Measurements from ENCODE around the gene ATG101. TPM values are rescaled to one million over a fixed set of nuclear protein-coding genes. Genes with fewer than 3 reads are reported as not detected.

Gene ATG101
- polyA plus RNA-seq, 1 experiment = 97.3 TPM

DNA sequence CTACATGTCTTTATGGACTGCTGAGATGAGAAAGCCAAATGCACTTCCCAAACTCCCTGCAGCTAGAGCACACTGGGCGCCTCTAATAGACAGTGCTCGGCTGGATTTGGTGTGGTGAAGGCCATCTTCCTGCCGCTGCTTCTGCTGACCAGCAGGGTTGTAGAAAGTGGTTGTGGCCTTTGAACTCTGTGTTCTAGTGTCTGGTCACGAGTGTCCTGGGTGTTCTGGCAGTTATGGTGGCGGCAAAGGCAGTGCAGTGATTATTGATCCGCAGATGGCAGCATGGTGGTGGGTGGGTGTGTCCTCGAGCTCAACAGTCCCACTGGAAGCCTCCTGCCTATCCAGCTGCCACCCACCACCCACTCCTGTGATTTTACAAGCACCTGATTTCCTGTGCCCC, 53.1 kb downstream of the ATG101 start:
- no peaks in the 10 kb centered on the region; the same call in 1 of the 2 replicates for H3K9me3 ChIP-seq (ENCODE audit: control insufficient read depth, insufficient read depth, low read length)
- peaks cover 13% of the 10 kb centered on the region for H3K27me3 ChIP-seq (ENCODE audit: control insufficient read depth, insufficient read depth, low read length)
- H3K4me3 ChIP-seq (ENCODE audit: low read depth, low read length) = no peak overlapping the region
- CTCF ChIA-PET = interaction anchor here (1.1 to 10.9 kb wide), 7 partner anchors 8 to 757 kb away, joined by 6 to 228 read pairs (median 8); no protein-coding TSS in a partner anchor
- H3K27ac ChIP-seq (ENCODE audit: low read depth, low read length) = no peak overlapping the region
- POLR2A ChIA-PET = no interaction called here
- TF ChIP-seq, protein P1, sequence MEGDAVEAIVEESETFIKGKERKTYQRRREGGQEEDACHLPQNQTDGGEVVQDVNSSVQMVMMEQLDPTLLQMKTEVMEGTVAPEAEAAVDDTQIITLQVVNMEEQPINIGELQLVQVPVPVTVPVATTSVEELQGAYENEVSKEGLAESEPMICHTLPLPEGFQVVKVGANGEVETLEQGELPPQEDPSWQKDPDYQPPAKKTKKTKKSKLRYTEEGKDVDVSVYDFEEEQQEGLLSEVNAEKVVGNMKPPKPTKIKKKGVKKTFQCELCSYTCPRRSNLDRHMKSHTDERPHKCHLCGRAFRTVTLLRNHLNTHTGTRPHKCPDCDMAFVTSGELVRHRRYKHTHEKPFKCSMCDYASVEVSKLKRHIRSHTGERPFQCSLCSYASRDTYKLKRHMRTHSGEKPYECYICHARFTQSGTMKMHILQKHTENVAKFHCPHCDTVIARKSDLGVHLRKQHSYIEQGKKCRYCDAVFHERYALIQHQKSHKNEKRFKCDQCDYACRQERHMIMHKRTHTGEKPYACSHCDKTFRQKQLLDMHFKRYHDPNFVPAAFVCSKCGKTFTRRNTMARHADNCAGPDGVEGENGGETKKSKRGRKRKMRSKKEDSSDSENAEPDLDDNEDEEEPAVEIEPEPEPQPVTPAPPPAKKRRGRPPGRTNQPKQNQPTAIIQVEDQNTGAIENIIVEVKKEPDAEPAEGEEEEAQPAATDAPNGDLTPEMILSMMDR (IDR thresholded peaks at IDR 0.05; ENCODE audit: low read depth, low read length) = no peak
- DNase-seq (ENCODE audit: low read depth, low spot score) = no peak

GRCh38 chr12:52123487-52124186, 53.9 kb downstream of the ATG101 start:
- H3K4me3 ChIP-seq (ENCODE audit: low read depth, low read length) = no peak overlapping the region
- TF ChIP-seq, protein P1 (IDR thresholded peaks at IDR 0.05; ENCODE audit: low read depth, low read length) = no peak
- H3K27ac ChIP-seq (ENCODE audit: low read depth, low read length) = no peak overlapping the region
- DNase-seq (ENCODE audit: low read depth, low spot score) = no peak
- H3K9me3 ChIP-seq (ENCODE audit: control insufficient read depth, insufficient read depth, low read length) = no peaks in the 10 kb centered on the region; the same call in 1 of the 2 replicates
- ChIA-PET CTCF (interaction anchor here (0.7 to 10.9 kb wide), 8 partner anchors 25 to 756 kb away, joined by 3 to 228 read pairs (median 5); partner anchors contain the start of gene ATG101), POLR2A (interaction anchor here (0.6 to 0.7 kb wide), 2 partner anchors 24 to 65 kb away, joined by 3 to 8 read pairs; no protein-coding TSS in a partner anchor)
- H3K27me3 ChIP-seq (ENCODE audit: control insufficient read depth, insufficient read depth, low read length) = peaks cover 13% of the 10 kb centered on the region

GRCh38 chr12:52125476-52125900, 55.7 kb downstream of the ATG101 start:
- TF ChIP-seq, protein P1 (IDR thresholded peaks at IDR 0.05; ENCODE audit: low read depth, low read length) = no peak
- H3K27me3 ChIP-seq (ENCODE audit: control insufficient read depth, insufficient read depth, low read length) = peaks cover 9% of the 10 kb centered on the region
- H3K9me3 ChIP-seq (ENCODE audit: control insufficient read depth, insufficient read depth, low read length) = no peaks in the 10 kb centered on the region
- CTCF ChIA-PET = interaction anchor here (1.1 to 10.9 kb wide), 2 partner anchors 100 to 153 kb away, joined by 3 to 228 read pairs; no protein-coding TSS in a partner anchor
- no peak overlapping the region for H3K27ac ChIP-seq (ENCODE audit: low read depth, low read length)
- no peak for DNase-seq (ENCODE audit: low read depth, low spot score)
- H3K4me3 ChIP-seq (ENCODE audit: low read depth, low read length) = no peak overlapping the region
- POLR2A ChIA-PET = no interaction called here

DNA sequence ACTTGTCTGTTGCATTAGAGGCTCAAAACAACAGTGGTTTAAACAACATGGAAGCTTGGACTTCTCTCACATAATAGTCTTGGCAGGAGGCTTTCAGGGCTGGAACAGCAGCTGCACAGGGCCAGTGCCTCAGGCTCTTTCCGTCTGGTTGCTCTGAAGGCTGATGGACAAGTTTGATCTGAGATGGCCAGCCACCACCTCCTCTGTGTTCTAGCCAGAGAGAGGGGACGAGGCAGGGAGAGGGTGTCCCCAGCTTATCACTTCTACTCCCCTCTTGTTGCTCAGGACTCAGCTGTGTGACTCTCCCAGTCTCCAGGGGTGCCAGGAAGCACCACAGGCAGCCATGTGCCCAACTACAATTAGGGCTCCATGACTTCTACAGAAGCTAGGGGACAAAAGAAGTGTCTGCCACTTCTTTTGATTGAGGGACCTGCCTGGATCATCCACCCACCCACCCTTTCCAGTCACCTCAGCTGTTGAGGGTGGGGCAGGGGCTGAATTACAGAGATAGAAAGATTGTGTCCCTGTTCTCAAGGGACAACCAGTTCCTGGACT, 56.3 kb downstream of the ATG101 start:
- Histone ChIP-seq H3K27me3 (ENCODE audit: control insufficient read depth, insufficient read depth, low read length) (peaks cover 9% of the 10 kb centered on the region), H3K9me3 (ENCODE audit: control insufficient read depth, insufficient read depth, low read length) (no peaks in the 10 kb centered on the region), H3K4me3 (ENCODE audit: low read depth, low read length) (no peak overlapping the region), H3K27ac (ENCODE audit: low read depth, low read length) (no peak overlapping the region)
- POLR2A ChIA-PET = no interaction called here
- TF ChIP-seq, protein P1 (IDR thresholded peaks at IDR 0.05; ENCODE audit: low read depth, low read length) = no peak
- CTCF ChIA-PET = interaction anchor here (1.1 to 10.9 kb wide), 2 partner anchors 100 to 152 kb away, joined by 3 to 228 read pairs; no protein-coding TSS in a partner anchor
- no peak for DNase-seq (ENCODE audit: low read depth, low spot score)

Other genes with a start within 250 kb of the ATG101 start
- gene FIGNL2, start 221.3 kb upstream of the ATG101 start, polyA plus RNA-seq (2011; rRNA removed) = 0.22 and 0.26 TPM in 2 replicates
- gene ANKRD33, start 181.9 kb upstream of the ATG101 start, polyA plus RNA-seq (2011; rRNA removed) = not detected in 2 replicates
- 11.1 and 13.4 TPM in 2 replicates for gene ACVRL1, start 162.5 kb upstream of the ATG101 start, polyA plus RNA-seq (2011; rRNA removed)
- gene ACVR1B, start 118.3 kb upstream of the ATG101 start, polyA plus RNA-seq (2011; rRNA removed) = 16.4 and 16.6 TPM in 2 replicates
- 7.2 and 7.4 TPM in 2 replicates for gene TAMALIN, start 63.0 kb upstream of the ATG101 start, polyA plus RNA-seq (2011; rRNA removed)
- 4.4 and 6.9 TPM in 2 replicates for gene NR4A1, start 18.5 kb upstream of the ATG101 start, polyA plus RNA-seq (2011; rRNA removed)
- not detected in 2 replicates for gene SMIM41, start 9.7 kb downstream of the ATG101 start, polyA plus RNA-seq (2011; rRNA removed)
- 2.1 and 2.3 TPM in 2 replicates for gene KRT80, start 122.0 kb downstream of the ATG101 start, polyA plus RNA-seq (2011; rRNA removed)
- 1.0 and 4.6 TPM in 2 replicates for gene KRT7, start 163.3 kb downstream of the ATG101 start, polyA plus RNA-seq (2011; rRNA removed)
- 0.04 TPM in 1 of 2 replicates, not detected in the other for gene KRT86, start 204.7 kb downstream of the ATG101 start, polyA plus RNA-seq (2011; rRNA removed)
- 0.24 and 2.3 TPM in 2 replicates for gene KRT81, start 221.6 kb downstream of the ATG101 start, polyA plus RNA-seq (2011; rRNA removed)